HG02571 (cell line): ENCODE data around the gene TMEM132A.
"Not testable (repeated sequence)": the region's sequence is repeated elsewhere in the genome, so short reads cannot be mapped to it uniquely, and the experiment has no call there.

Experiments
- ATAC-seq: cut with Tn5 transposase; IDR thresholded peaks from one replicate; pipeline ENCODE4 v1.9.1; 2021; ENCODE audit warnings: mild to moderate bottlenecking, moderate library complexity; ENCODE audit not compliant: unreplicated experiment

The TMEM132A gene

DNA sequence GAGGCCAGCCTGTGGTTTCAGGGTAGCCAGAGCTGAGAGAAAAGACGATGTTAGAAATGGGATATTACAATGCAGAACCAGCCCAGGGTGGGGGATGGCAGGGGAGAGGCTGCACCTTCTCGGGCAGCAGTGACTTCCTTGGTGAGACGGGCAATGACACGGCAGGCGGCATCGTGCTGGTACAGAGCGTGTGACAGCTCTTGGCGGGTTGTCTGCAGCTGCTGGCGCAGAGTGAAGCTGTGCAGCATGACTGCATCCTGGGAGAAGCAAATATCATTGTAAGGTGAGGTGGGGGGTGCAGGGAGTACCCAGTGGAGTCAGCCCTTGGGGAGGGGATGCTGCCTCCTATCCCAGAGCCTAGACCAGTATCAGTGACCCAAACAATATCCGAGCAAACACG lies 21.6 kb upstream of the TMEM132A start:
- no peak for ATAC-seq

DNA sequence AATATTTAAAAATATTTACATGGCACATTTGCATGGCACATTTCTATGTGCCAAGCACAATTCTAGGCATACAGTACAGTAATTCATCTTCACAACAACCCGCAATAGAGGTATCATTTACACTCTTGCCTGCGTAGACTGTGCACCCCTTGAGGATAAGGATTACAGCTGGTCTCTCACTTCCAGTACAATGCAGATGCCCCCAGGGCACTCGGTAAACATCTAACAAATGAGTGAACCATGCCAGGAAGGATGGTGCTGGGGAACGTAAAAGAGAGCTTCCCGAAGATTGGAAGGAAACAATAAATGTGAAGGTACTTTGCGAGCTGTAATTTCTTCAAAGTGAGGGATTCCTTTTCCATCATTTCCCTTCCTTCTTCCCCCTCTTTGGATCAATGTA lies 19.2 kb upstream of the TMEM132A start:
- no peak for ATAC-seq

DNA sequence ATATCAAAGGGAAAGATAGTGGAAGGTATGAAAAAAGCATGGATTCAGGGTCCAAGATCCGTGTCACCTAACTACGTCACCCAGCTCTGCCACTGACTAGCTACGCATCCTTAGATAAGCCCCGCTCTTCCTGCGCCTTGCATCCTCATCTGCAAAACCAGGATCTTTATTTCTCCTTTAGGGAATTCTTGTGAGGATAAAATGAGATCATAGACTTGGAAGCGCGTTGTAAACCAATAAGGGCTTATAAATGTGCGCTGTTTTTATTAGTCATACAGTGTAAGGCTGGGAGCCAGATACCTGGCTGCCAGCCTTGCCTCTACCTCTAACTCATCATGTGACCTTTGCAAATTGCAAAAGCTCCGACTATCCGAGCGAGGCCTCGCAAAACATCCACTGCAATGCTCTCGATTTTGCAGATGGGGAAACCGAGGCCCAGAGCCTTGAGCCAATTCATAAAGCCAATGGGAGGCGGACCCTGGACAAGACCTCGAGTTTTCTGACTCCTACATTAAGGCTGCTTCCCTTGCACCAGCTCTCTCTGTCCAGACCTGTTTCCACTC lies 18.6 kb upstream of the TMEM132A start:
- no peak for ATAC-seq

DNA sequence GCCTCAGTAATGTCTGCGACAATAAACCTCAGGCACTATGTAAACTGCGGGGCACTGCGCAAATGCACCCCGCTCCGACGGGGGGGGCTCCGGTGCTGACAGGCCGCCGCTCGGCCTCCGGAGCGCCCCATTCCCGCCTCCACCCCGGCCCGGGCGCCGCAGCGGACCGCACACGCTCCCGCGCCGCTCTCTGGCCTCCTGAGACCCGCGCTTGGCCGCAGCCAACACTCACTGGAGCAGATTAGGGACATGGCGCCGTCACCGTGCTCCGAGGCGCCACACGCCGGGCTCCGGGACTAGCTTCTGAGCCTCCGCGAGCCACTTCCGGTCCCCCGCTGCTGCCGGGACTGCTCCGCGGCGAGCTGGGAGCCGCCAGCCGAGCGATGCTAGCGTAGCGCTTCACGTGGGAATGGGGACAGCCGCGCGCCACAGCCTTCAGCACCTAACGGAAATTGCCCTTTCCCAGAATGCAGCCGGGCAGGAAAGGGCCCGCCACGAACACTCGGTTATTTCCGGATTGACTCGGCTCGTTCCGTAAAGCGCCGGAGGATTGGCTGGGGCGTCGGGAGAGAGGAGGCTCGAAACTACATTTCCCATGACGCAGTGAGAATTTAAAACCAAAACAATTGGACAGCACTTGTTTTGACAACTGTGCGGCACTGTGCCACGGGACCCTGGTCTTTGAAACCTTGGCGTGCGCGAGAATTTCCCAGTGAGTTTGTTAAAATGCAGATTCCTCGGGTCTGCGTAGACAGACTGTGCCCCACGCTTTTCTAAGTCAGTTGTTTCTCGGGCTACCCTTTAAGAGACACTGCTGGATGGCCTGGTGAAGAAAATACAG lies 17.9 kb upstream of the TMEM132A start, which contains the start of gene PRPF19:
PRPF19 (minus strand) TSS at position 454 of the 841 bp plus-strand sequence; CDS start at position 251, 203 bp downstream.
- ATAC-seq: peak; percentile 74

DNA sequence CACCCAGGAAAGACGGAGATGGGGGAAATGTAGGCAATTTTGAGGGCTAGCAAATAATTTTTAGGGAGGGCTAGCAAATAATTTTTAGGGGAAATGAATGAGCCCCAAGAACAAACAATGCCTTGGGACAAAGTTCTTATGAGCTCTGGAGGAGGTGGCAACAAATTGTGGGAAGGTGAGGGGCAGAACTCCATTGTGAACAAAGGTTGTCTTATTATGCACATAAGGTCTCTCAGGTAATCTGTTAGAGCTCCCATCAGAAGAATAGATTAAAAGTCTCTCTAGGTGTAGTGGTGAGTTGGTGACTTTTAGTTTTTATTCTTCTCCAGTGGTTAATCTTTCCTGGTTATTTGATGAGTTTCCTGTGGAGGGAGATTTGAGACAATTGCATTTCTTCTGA lies 15.5 kb upstream of the TMEM132A start:
- ATAC-seq: no peak

DNA sequence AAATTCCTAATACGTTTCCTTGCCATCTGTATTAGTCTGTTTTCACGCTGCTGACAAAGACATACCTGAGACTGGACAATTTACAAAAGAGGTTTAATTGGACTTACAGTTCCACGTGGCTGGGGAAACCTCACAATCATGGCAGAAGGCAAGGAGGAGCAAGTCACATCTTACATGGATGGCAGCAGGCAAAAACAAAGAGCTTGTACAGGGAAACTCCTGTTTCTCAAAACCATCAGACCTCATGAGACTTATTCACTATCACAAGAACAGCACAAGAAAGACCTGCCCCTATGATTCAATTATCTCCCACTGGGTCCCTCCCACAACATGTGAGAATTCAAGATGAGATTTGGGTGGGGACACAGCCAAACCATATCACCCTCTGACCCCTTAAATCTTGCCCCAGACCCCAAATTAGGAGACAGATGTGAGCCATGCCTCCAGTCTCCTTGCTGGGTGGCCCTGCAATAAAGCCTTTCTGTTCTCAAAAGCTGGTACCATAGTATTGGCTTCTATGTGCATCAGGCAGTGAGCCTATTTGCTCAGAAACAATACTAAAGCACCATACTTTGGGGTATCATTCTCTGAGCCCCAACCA lies 14.5 kb upstream of the TMEM132A start:
- not testable (repeated sequence) for ATAC-seq

DNA sequence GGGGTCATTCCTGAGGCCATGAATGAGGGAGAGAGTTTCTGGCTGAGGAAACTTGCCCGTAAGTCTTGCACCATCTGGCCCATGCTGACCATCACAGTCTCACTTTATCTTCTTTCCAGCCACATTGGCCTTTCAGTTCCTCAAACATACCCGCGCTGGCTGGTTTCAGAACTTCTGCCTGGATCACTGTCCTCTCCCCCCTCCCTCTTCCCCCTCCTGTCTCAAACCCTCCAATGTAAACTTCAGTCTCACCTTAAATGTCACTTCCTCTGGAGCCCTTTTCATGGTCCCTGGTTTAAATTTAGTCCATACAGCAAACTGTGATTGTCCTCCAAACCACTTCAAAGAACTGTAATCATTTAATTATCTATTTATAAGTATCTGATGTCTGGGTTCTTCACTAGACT lies 14.0 kb upstream of the TMEM132A start:
- ATAC-seq: peak; percentile 32

DNA sequence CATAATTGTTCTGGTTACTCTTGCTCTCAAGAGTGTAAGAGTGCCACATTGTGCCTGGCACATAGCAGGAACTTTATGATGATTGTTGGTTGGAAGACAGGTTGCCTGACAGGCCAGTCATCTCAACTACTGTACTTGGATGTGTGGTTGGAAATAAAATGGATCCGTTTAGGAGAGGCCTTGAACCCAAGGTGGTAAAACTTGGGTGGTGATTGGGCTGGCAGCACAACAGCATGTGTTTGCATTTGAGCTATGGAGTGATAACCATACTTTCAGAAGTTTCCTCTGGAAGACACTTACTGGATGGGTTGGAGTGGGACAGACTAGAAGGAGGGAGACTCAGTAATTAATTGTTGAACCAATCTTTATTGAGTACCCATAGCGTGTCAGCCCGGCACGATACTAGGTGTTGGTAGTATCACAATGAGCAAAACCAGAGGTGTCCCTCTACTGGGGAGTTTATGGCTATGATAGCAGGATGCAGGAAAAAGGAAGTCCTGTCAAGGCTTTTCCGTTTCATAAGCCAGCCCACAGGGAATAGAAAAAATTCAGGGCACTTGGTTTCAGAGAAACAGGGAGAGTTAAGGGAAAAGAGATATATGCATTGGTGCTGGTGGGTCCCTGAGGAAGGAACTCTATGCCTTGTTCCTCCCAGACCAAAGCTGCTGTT lies 13.4 kb upstream of the TMEM132A start:
- no peak for ATAC-seq

DNA sequence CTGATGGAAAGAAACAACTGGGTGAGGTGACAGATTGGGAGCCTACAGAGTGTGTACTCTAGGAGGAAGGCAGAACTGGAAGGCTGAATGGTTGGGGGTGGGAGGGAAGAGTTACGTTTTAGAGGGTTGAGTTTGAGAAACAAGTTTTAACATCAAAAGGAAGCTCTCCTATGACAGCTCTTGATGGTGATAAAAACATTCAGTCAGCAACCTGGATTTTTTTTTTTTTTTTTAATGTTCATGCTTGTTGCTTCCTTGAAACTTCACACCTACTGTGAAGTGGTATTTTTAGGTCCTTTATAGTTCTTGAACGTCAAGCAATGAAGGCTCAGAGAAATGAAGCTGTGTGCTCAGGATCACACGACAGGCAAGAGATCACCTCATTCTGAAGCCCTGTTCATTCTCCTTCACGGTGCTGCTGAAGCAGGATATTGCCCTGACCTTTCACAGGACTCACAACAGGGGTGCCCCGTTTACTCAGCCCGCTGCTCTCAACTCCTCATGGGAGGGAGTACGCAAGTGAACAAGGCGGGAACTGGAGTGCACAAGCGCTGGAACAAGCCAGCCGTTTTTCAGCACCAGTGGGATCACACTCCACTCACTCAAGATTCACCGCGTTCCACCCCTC lies 11.9 kb upstream of the TMEM132A start:
- ATAC-seq: no peak

DNA sequence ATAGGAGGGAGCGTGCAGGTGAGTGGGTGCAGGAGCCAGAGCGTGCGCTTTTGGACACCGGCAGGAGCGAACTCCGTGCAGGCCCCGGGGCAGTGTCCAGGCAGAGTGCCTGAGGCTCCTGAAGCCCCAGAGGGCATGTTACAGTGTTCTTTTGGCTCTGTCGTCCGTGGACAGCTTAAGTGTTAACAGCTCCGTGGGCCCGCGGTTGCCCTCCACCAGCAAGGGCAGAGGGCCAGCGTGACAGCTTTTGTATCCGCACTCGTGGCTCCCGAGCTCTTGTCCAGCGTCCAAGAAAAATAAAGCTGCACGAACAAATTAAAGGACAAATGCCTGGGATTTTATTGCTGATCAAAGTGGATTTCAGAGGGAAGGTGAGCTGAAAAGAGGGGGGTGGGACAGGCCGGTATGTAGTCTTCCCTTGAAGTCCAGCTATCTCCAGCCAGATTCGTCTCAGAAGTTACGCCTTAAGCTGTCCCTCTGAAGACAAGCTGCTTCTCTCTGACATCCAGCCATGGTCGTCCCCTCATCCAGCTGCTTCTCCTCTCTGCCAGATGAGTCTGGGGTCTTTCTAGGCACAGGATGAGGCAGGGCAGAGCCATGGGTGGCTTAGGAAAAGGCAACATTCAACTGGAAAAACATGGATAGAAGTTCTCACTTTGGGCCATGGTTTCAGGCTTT lies 11.3 kb upstream of the TMEM132A start:
- no peak for ATAC-seq

DNA sequence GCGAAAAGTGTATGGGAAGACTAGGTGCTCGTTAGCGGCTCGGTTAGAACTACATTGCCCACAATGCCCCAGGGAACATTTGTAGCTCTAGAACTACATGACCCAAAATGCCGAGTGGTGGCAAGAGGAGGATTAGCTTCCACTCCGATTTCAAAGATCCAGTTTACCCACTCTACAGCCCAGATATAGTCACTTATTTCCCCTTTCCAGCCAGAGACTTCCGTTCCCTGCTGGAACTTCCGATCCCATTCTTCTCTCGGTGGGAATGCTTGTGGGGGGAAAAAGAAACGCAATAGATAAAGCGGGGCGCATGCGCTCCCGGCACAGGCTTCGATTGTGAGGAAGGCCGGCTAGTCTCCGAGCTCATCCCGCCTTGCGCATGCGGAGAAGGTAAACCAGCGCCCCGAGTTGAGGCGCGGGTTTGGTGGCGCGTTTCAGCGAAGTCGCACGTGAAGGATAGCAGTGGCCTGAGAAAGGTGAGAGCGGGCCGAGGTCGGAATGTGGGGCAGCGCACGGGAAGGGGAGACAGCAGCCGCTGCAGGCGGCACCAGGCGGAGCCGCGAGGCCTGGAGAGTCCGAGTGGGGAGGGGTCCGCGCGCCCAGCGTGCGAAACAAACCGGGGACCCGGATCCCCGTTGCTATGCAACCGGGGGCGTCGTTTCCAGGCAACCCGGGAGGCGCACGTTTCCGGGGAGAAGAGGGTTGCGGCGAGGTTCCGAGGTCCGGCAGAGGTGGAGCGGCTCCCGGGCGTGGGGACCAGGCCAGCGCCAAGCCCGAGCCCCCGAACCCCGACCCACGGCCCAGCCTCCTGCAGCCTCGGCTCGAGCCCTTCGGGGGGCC lies 10.2 kb upstream of the TMEM132A start, which contains the start of gene TMEM109:
TMEM109 (plus strand) TSS at position 366 of the 840 bp plus-strand sequence. CDS start 5,536 bp downstream, outside the sequence.
- peak; percentile 43 for ATAC-seq

DNA sequence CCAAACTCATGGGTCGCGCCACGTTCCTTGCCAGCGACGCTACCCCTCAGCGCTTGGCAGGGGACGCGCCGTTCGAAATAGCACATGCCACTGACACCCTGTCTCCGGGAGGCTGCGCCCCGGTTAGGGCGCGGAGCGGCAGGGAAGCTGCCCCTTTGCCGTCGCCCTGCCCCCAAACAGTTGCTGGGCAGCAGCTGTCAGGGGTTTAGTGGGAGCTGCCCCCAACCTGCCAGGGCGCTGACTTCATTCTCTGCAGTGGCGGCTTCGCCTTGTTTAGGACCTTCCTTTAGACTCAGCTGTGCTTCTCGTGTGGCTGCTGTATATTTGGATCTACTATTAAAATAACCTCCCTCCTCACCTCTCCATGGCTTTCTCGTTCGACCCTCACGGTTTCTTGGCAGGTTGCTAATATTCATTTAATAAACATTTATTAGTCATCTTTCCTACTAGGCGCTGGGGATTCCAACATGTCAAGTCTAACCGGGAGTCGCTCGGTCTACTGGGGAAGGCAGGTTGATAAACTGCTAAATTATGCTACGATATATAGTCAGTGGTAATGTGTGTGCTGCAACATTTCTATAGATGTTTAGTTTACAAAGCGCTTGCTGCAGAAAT lies 9.5 kb upstream of the TMEM132A start:
- ATAC-seq: no peak

DNA sequence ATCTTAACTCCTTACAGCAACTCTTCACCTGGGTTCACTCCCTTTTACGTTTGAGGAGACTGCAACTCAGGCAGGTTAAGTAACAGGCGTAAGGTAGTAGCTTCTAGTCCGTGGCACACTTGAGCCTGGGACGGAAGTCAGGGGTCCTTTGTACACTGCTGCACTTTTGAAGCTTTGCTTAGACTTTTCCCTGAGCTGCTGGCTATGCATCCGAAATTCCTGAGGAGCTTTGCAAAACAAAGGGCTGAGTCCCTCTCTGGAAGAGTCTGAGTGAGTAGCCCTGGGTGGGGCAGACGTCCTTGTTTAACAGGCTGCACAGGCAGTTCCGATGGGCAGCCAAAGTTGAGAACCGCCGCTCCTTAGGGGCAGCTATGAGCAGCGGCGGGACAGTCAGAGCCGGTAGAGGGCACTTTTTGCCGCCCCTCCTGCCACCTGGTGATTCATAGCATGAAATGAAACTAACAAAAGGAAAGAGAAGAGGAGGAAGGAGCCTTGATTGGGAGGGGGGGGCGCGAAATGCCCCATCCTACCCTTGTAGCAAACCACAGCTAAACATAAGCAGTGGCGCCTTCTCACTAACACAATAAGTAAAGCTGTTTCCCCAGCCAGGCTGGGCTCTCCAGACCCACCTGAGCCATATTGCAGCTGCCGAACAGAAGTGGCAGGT lies 8.9 kb upstream of the TMEM132A start:
- ATAC-seq: peak; percentile 37

DNA sequence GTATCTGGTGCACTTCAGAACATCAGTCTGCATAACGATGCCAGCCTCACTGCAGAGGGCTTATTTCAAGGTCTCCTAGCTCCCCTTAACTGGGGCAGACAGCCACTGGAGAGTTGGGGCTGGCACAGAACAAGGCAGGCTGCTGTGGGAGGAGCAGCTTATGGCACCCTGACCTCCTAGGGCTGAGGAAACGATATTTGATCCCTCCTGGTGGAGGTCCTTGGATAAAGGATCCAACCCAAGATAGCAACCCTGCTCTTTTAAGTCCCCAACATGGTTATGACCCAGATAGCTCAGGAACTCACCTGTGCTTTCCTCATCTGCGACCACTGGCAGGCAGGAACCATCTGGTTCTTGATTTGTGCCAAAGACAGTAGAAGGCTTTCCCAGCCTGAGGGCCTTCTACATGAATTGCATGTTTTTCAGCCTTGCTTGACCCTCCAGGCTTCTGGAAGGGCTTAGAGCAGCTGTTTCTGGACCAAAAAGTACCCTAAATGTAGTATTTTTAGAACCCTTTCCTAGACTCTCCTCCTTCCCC lies 7.5 kb upstream of the TMEM132A start:
- ATAC-seq: no peak

DNA sequence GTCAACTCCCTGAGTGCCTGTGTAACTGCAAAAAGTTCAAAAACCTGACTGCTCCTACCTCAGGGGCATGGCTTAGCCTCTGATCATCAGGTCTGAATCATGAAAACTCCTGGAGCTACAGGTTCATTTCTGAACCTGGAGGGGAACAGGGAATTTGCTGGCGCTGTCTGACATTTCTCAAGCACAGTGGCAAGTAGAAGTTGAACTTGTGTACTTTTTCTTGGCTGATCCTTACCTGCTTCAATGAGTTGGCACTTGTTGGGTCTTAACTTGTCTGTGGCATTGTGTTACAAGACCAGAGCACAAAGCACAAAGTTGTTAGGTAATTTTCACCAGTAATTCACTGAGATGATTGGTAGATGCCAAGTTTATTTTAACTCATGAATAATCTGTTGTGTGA lies 7.0 kb upstream of the TMEM132A start:
- no peak for ATAC-seq

DNA sequence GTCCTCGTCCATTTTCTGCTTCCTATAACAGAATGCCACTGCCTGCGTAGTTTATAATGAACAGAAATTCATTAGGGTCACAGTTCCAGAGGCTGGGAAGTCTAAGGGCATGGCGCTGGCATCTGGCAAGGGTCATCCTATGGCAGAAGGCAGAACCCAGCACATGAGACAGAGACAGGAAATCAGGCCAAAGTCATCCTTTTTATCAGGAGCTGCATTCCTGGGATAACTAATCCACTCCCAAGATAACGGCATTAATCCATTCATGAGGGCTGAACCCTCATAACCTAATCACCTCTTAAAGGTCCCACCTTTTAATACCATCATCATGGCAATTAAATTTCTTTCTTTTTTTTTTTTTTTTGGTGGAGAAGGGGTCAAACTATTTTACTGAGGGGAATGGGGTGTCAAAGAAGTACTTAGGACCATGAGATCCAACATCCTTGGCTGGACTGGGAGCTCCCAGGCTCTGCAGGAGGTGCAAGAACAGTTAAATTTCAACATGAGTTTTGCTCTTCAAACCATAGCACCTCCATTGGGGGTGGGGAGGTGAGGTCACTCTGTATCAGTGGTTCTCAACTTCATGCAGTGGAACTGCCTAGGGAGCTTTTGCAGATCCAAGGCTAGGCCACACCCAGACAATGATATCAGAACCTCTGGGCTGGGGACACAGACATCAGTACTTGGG lies 5.9 kb upstream of the TMEM132A start:
- no peak for ATAC-seq

DNA sequence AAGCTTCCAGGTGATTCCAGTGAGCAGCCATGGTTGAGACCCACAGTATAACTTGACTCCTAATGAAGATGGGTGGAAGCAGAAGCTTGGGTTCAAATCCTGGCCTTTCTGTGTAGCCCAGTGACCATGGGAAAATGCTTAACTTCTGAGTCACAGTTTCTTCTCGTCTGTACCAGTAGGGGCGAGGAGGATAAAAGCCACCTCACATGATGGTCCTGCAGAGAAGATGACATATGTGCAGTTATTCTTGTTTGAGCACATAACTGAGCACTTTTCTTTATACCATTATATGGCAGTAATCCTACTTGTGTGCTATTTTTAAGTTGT lies 5.4 kb upstream of the TMEM132A start:
- no peak for ATAC-seq

DNA sequence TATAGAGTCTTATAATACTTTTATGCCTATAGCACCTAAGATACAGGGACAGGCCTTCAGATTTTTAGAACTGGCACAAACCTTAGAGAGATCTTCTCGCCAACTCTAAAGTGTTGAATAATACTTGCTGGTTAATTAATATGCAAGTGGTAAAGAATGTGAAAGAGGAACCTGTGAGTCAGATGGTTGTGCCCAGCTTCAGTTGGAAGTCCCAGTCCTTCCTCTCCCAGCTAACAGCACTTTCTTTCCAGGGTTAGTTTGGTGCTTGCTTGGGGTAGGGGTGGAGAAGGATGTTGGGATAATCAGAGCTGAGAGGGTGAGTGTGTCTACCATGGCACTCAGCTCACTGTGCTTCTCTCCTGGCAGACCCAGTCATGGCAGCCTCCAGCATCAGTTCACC lies 4.9 kb upstream of the TMEM132A start:
- no peak for ATAC-seq
